Endothelial cell of coronary artery (primary cell): Measurements from ENCODE around the gene ADAM23. TPM values are rescaled to one million over a fixed set of nuclear protein-coding genes. Genes with fewer than 3 reads are reported as not detected.

Experiments used
- total RNA-seq: library from RNA; depleted of rRNA; stranded (reverse); fragments of >200 nt; gene quantifications from 2 replicates; pipeline ENCODE4 v1.2.3, GENCODE V29; 2014

ADAM23 gene, protein sequence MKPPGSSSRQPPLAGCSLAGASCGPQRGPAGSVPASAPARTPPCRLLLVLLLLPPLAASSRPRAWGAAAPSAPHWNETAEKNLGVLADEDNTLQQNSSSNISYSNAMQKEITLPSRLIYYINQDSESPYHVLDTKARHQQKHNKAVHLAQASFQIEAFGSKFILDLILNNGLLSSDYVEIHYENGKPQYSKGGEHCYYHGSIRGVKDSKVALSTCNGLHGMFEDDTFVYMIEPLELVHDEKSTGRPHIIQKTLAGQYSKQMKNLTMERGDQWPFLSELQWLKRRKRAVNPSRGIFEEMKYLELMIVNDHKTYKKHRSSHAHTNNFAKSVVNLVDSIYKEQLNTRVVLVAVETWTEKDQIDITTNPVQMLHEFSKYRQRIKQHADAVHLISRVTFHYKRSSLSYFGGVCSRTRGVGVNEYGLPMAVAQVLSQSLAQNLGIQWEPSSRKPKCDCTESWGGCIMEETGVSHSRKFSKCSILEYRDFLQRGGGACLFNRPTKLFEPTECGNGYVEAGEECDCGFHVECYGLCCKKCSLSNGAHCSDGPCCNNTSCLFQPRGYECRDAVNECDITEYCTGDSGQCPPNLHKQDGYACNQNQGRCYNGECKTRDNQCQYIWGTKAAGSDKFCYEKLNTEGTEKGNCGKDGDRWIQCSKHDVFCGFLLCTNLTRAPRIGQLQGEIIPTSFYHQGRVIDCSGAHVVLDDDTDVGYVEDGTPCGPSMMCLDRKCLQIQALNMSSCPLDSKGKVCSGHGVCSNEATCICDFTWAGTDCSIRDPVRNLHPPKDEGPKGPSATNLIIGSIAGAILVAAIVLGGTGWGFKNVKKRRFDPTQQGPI
- 17.4 and 18.4 TPM in 2 replicates for total RNA-seq

GRCh38 chr2:206442833-206443734, at the start of gene ADAM23:
TSS of gene ADAM23 (plus strand) at chr2:206443532. CDS start at chr2:206443867, 335 bp downstream.

DNA sequence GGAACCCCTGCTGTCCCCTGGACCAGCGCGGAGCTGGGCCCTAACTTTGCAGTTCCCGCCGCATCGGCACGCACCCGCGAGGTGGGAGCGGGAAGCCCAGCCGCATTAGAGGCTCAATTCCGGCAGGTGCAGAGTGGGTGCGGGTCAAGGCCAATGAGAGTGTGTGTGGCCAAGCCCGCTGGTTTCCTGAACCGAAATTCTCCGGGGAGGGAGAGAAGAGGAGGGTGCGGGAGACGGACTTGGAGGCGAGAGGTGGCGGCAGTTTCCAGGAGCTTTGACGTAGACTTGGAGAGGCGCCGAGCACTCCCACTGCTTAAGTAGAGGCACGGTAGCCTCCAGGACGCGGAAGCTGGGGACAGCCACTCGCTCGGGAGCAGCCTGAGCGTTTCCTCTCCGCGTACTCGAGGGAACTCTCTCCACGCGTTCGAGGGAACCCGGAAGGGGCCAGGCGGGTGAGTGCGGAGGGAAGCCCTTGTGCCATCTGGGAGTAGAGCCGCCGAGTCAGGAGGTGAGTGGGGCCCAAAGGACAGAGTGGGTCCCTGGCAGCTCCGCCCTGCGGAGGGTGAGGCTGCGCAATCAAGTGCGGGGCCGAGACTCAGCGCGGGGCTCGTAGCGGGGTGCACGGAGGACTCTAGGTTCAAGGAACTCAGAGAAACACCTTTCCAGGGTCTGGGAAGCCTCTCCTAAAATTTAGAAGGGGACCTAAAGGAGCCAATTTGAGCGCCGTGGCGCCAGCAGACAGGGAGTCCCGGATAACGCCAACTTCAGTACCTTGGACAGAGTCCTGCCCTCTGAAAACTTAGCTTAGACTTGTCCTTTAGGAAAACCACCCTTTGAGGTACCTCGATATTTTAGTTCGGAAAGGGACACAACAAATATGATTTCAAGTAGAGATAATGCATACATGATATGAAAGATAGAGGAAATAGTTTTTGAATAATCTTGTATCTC, 199.0 kb downstream of the ADAM23 start, which contains the start of gene FAM237A:
TSS of gene FAM237A (plus strand) at position 413 of the 951 bp plus-strand sequence. CDS start 1,750 bp downstream, outside the sequence.

Other genes with a start within 250 kb of the ADAM23 start
- gene ZDBF2, start 168.9 kb upstream of the ADAM23 start, total RNA-seq = 9.3 and 14.2 TPM in 2 replicates
- gene FAM237A, start 199.0 kb downstream of the ADAM23 start, total RNA-seq = not detected in 2 replicates